GM19324 (cell line): ENCODE data around the gene ARHGAP23.
"Not testable (repeated sequence)": the region's sequence is repeated elsewhere in the genome, so short reads cannot be mapped to it uniquely, and the experiment has no call there.

Source experiments
- ATAC-seq: cut with Tn5 transposase; IDR thresholded peaks from one replicate; pipeline ENCODE4 v1.9.1; 2021; ENCODE audit warnings: mild to moderate bottlenecking, moderate library complexity; ENCODE audit not compliant: unreplicated experiment, low FRiP score

The ARHGAP23 gene

GRCh38 chr17:38485146-38485468, 56.8 kb downstream of the ARHGAP23 start:
- ATAC-seq, result no peak

GRCh38 chr17:38485681-38486298, 57.5 kb downstream of the ARHGAP23 start:
- ATAC-seq, result not testable (repeated sequence)

- not testable (repeated sequence) for ATAC-seq
Observed at GRCh38 chr17:38489774-38490173, 61.5 kb downstream of the ARHGAP23 start.

- ATAC-seq, result not testable (repeated sequence)
Observed at GRCh38 chr17:38491346-38492066, 63.2 kb downstream of the ARHGAP23 start.

- not testable (repeated sequence) for ATAC-seq
Observed at GRCh38 chr17:38492067-38493040, 64.1 kb downstream of the ARHGAP23 start.

- ATAC-seq, result not testable (repeated sequence)
Observed at GRCh38 chr17:38494152-38494551, 65.9 kb downstream of the ARHGAP23 start.

GRCh38 chr17:38497656-38498055, 69.4 kb downstream of the ARHGAP23 start:
- not testable (repeated sequence) for ATAC-seq

- ATAC-seq, result no peak
Observed at GRCh38 chr17:38498353-38498752, 70.1 kb downstream of the ARHGAP23 start.

GRCh38 chr17:38499230-38499629, 71.0 kb downstream of the ARHGAP23 start:
- ATAC-seq, result not testable (repeated sequence)

- ATAC-seq, result not testable (repeated sequence)
Observed at GRCh38 chr17:38501718-38502117, 73.5 kb downstream of the ARHGAP23 start.

- not testable (repeated sequence) for ATAC-seq
Observed at GRCh38 chr17:38503286-38503913, 75.1 kb downstream of the ARHGAP23 start.

GRCh38 chr17:38504216-38504615, 76.0 kb downstream of the ARHGAP23 start:
- no peak for ATAC-seq

GRCh38 chr17:38507436-38507835, 79.2 kb downstream of the ARHGAP23 start:
- ATAC-seq, result no peak

- ATAC-seq, result no peak
Observed at GRCh38 chr17:38507921-38508569, 79.8 kb downstream of the ARHGAP23 start.

- no peak for ATAC-seq
Observed at GRCh38 chr17:38508570-38508950, 80.3 kb downstream of the ARHGAP23 start.

GRCh38 chr17:38508954-38509771, 80.9 kb downstream of the ARHGAP23 start:
- ATAC-seq, result no peak

GRCh38 chr17:38509772-38510420, 81.6 kb downstream of the ARHGAP23 start:
- ATAC-seq, result no peak

GRCh38 chr17:38510421-38511149, 82.3 kb downstream of the ARHGAP23 start:
- no peak for ATAC-seq
